HG02884 (cell line): ENCODE results near the gene LMLN.
"Not testable (repeated sequence)": the region's sequence is repeated elsewhere in the genome, so short reads cannot be mapped to it uniquely, and the experiment has no call there.

Experiments used
- ATAC-seq: cut with Tn5 transposase; IDR thresholded peaks from one replicate; pipeline ENCODE4 v1.9.1; 2021; ENCODE audit warnings: mild to moderate bottlenecking, moderate library complexity; ENCODE audit not compliant: unreplicated experiment

Gene LMLN, protein sequence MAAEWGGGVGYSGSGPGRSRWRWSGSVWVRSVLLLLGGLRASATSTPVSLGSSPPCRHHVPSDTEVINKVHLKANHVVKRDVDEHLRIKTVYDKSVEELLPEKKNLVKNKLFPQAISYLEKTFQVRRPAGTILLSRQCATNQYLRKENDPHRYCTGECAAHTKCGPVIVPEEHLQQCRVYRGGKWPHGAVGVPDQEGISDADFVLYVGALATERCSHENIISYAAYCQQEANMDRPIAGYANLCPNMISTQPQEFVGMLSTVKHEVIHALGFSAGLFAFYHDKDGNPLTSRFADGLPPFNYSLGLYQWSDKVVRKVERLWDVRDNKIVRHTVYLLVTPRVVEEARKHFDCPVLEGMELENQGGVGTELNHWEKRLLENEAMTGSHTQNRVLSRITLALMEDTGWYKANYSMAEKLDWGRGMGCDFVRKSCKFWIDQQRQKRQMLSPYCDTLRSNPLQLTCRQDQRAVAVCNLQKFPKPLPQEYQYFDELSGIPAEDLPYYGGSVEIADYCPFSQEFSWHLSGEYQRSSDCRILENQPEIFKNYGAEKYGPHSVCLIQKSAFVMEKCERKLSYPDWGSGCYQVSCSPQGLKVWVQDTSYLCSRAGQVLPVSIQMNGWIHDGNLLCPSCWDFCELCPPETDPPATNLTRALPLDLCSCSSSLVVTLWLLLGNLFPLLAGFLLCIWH

DNA sequence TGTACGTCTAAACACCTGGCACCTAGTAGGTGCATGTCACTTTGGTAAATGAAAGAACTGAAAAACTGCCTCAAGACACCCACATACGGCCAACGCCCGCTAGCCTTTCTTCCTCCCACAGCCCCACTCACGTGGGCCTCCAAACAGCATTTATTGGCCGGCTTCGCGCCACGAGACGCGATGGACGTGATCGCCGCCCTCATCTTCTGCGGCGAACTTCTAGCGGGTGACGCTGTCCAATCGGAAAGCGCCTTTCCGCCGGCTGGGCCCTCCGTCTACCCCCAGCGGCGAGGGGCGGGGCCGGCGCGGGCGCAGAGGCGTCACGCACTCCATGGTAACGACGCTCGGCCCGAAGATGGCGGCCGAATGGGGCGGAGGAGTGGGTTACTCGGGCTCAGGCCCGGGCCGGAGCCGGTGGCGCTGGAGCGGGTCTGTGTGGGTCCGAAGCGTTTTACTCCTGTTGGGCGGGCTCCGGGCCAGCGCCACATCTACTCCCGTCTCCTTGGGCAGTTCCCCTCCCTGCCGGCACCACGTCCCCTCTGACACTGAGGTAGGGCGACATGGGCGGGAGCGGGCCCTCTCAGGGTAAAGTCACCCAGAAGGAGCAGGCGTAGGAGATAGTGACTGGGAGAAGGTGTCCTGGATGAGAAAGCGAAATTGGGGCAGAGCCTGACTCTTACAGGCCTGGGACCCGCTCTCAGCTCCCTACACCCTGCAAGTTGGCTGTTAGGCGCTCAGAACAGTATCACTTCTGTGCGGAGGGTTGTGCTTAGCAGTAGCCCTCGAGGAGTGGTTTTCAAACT is at the start of gene LMLN:
Gene LMLN (plus strand): TSS at position 327 of the 803 bp plus-strand sequence. CDS start 29 bp downstream, at position 356.
- peak; percentile 96 for ATAC-seq

DNA sequence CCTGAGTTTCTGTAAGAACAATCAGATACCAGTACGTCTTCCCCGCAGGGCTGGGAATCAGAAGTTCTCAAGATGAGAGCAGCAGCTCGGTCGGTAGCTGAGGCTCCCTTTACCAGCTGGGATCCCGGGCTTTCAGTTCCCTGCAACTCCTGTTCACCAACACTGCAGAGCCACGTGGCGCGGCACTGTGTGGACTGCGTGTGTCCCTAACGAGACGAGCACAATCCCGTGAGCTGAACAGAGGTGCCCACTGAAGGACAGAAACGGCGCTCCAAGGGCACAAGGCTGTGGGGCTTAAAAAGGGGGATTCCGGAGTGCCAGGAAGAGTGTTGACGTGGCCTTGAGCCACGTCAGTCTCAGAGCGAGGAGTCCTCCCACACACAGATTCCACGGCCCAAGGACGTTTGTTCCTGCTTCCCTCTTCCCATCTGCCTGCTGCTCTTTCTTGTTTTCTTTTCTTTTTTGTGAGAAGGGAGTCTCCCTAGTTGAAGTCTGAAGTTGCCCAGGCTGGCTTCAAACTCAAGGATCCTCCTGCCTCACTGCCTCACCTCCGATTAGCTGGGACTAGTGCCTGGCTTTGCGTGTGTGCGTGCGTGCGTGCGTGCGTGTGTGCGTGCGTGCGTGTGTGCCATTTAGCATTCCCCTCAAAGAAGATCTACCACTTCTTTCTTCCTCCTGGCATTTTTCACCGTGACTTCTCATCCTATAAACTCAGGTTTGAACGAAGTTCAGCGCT is 47.1 kb upstream of the LMLN start:
- no peak for ATAC-seq

DNA sequence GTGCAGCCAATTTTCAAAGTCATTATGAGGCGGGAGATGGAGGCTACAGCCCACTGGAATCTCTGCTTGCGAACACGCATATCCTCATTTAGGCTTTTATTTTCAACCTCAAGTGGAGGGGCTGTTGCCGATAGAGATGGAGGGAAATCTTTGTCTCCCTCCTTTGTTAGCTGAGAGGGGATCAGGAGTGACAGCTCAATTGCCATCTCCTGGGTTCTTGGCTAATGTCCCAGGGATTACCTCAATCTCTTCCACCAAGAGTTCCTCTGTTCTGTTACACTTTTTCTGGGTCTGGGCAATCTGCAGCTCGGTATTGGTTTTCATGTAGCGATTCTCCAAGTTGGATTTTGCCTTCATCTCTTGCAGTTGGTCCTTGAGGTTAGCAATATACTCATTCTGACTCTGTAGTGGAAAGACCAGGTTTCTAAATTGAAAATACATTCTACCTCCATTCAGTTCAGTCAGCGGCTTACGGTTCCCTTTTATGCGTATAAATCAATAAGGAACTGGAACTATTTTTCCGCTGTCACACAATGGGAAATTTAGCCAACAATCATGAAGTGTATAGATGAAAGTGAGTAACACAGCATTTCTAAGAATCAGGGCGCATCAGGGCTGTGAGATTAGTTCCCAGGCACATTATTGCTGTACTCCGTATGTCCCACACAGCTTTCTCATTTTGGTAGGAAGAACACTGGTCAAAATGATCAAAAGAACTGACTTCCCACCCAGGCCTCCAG is 46.2 kb upstream of the LMLN start:
- ATAC-seq: no peak

DNA sequence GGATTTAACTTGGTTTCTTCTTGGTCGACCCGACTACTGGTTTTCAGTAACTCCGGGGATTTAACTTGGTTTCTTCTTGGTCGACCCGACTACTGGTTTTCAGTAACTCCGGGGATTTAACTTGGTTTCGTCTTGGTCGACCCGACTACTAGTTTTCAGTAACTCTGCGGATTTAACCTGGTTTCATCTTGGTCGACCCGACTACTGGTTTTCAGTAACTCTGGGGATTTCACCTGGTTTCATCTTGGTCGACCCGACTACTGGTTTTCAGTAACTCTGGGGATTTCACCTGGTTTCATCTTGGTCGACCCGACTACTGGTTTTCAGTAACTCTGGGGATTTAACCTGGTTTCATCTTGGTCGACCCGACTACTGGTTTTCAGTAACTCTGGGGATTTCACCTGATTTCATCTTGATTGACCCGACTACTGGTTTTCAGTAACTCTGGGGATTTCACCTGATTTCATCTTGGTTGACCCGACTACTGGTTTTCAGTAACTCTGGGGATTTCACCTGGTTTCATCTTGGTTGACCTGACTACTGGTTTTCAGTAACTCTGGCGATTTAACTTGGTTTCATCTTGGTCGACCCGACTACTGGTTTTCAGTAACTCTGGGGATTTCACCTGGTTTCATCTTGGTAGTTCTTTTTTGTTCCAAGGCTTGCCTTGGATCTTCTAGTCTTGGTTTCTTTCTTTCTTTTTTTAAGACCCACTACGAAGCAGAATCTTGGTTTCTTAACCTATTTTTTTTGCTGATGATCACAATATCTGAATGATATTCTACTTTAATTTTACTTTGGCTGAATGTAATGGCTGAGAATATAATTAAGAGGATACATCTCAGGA is 38.4 kb upstream of the LMLN start:
- ATAC-seq: not testable (repeated sequence)

DNA sequence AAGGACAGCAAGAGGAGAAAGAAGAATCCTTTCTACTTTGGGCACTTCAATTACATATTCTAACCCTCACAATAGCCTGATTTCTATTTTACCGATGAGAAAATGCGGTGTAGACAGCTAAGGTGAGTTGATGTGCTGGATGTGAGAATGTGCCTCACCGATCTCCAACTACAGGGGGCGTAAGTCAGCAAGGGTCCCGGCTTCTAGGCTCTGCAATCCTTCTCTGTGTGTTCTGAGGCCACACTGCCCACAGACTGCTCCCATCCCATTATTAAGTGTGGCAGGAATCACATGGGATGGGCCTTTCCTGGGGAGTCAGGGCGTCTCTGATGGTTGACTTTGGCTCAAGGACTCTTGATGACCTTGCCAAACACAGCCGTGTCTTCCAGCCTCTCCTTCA is 33.6 kb upstream of the LMLN start:
- ATAC-seq: no peak

DNA sequence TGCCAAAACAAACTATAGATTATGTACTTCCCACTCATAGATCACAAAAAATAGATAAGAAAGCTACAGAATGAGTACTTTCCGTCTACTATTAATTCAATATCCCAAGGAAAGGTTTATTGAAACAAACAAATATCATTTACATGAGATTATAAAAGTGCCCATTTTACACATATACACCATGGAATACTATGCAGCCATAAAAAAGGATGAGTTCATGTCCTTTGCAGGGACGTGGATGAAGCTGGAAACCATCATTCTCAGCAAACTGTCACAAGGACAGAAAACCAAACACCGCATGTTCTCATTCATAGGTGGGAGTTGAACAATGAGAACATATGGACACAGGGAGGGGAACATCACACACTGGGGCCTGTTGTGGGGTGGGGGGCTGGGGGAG is 32.4 kb upstream of the LMLN start:
- ATAC-seq: not testable (repeated sequence)

DNA sequence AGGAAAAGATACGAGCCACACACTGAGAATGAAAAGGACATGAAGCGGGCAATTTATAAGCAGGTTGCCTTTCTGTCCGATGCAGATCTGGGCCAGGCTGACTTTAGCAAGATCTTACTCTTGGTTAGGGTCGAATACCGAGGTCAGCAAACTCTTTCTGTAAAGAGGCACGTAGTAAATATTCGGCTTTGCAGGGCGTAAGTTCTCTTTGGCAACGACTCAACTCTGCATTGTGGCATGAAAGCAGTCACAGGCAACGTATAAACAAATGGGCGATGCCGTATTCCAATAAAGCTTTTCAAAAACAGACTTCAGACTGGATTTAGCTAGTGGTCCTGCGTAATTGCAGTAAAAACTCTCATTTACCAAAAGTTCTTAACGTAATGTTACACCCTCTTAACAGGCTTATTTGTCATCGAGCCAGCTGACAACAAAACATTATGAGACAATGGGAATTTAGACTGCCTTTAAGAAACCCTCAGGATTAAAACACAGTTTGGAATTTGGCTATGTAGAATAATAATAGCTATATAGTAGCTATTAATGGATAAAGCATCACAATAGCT is 23.1 kb upstream of the LMLN start:
- no peak for ATAC-seq

DNA sequence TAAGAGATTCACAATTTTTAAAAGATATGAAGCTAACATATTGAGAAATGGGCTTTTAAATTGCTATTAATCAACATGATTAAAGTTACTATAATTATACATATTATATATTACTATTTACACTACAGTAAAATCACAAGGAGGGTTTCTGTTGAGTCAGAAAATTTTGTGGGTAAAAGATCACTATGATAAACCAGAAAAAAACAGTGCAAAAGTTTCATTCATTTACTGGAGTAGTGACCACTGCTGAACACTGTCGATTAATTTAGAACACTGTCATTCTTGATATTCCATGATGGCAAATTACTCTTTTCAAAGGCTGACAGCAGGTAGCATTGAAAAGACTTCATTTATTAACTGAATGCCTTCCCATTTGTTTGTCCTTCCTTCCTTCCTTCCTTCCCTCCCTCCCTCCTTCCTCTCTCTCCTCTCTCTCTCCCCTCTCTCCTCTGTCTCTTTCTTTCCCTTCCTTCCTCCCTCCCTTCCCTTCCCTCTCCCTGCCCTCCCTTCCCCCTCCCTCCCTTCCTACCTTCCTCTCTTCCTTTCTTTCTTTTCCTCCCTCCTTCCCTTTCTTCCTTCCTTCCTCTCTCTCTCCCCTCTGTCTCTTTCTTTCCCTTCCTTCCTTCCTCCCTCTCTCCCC is 19.2 kb upstream of the LMLN start:
- ATAC-seq: no peak

DNA sequence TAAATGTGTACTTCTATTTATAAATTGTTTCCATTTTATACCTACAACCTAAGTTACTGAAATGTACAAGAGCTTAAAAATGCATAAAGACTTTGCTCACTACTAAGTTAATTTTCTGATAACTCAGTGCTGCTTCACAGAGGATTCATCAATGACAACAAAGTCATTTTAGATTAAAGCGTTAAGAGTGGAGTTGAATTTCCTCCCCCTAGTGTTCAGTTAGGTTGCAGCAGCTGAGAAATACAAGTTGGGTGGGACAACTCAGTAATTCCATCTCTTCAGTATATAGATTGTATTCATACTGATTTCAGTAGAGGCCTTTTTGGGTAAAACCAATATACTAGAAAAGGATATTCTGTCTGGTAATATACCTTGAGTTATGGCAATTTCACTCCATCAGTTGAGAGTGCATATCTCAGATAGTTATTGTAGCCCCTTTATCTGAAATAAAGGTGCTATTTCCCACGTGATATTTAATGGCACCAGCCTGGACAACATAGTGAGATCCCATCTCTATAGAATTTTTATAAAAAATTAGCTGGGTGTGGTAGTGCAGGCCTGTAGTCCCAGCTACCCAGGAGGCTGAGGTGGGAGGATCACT is 17.0 kb upstream of the LMLN start:
- no peak for ATAC-seq

DNA sequence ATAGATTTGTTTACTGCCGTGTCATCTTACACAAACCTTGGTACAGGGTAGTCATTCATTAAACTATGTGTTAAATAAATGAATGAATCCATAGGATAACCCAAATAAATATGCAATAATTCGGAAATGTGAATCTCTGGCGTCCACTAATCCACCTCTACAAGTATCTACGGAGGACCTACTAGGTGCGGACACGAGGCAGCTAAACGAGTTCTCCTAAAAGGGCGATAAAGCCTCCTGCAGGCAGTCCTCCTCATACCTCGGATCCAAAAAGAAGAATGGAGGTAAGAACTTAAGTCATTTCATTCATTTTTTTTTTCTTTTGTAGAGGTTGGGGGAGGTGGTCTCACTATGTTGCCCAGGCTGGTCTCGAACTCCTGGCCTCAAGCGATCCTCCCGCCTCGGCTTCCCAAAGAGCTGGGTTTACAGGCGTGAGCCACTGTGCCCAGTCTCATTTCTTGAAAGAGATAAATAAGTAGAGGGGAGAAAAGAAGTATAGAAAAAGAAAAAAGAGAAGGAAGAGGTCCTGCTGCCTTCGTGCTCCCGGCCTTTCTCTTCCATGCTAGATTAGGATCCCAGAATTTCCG is 10.7 kb upstream of the LMLN start:
- ATAC-seq: peak; percentile 3

DNA sequence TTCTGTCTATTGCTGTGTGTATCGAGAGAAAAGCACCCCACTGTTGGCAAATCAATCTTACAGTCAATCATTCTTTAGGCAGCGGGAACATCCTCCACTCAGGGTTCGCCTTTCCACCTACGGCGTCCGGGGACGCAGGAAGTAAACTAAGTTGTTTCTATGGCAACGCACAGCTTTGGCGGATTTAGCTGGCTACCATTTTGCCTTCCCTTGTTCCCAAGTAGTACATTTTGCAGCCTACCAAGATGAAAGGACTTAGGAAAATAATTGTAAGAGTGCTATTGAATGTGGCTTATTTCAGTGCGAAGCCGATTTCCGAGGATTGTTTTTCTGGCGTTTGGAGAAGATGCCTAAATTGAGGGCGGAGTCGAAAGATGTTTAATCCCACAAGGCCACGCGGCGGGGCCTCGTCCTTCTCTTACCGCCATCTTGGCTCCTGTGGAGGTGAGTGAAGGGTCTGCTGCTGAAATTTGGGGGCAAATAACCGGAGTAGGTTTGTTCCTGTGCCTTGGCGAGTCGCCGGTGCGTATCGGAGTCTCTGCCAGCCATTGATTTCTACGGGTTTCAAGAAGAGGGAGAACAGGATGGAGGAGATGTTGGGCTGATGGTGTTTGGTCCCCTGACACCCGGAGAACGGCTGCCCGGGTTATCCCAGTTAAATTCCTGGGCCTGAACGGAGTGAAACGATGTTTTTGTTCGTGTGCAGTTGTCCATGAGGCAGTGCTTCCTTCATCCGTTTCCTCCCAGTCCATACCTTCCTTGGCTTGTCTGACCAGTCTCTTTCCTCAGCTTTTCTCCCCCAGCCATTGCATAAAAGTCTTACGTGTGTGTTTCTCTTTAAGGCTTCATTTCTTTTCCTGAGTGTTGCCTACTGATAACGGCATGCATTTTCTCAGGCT is 10.0 kb upstream of the LMLN start, which contains the start of gene RPL35A:
Gene RPL35A (plus strand): TSS at position 413 of the 899 bp plus-strand sequence. CDS start 778 bp downstream, outside the sequence.
- ATAC-seq: peak; percentile 91

DNA sequence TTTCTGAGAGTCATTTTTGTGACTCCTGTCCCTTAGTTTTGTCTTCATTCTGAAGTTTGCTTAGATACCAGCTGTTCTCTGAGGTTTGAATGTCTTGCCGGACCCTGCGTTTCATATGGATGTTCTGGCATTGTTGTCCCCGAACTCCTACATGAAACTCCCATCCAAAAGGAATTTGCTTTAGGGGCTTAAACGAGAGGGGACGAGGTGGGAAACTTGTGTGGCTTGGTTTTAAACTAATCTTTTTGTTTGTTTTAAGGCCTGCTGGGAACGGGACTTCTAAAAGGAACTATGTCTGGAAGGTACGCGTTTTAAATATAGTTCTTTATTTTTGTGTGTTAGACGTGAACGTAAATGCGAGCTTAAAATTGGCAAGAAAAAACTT is 9.3 kb upstream of the LMLN start:
- no peak for ATAC-seq

DNA sequence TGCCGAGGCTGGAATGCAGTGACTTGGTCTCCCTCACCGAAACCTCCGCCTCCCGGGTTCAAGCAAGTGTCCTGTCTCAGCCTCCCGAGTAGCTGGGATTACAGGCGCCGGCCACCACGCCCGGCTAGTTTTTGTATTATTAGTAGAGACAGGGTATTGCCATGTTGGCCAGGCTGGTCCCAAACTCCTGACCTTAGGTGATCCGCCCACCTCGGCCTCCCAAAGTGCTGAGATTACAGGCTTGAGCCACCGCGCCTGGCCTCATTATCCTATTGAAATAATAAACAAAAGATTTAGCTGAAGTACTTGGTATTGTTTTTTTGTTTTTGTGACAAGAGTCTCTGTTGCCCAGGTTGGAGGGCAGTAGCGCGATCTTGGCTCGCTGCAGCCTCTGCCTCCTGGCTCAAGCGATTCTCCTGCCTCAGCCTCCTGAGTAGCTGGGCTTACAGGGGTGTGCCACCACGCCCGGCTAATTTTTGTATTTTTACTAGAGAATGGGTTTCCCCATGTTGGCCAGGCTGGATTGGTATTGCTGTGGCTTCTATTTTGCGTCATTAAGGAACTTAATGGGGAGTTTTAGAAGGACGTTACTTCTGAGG is 8.5 kb upstream of the LMLN start:
- no peak for ATAC-seq

DNA sequence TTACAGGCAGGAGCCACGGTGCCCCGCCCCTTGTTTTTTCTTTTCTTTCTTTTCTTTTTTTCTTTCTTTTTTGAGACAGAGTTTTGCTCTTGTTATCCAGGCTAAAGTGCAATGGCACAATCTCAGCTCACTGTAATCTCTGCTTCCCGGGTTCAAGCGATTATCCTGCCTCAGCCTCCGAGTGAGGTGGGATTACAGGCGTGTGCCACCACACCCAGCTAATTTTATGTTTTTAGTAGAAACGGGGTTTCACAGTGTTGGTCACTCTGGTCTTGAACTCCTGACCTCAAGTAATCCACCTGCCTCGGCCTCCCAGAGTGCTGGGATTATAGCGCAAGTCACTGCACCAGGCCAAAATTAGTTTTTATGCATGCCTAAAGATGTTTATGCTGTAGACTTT is 7.6 kb upstream of the LMLN start:
- no peak for ATAC-seq

DNA sequence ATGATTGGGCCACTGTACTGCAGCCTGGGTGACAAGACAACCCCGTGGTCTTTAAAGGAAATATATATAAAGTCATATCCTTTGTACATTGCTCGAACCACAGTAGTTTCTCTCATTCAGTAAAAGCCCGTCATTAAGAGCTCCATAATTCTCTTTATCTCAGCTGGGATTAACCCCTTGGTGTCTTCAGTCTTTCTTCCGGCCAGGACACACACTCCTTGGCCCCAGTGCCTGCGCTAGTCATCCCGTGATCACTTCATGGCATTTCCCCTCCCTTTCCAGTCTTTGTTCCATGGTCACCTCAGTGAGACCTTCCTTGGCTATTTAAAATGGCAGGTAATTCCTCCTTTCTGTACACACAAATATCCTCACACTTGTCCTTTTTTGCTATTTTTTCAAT is 6.7 kb upstream of the LMLN start:
- no peak for ATAC-seq

DNA sequence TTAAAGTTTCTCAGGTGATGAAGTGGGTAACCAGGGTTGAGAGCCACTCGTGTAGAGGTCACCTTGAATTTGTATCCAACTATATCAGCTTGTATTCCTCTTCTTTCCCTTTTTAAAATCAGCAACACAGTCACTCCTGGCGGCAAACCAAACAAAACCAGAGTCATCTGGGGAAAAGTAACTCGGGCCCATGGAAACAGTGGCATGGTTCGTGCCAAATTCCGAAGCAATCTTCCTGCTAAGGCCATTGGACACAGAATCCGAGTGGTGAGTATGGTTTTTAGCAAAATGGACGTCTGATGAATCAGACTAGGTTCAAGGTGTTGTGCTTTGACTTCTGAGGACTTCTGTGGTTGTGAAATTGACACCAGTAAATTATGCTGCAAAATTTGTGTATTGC is 6.1 kb upstream of the LMLN start:
- ATAC-seq: no peak
